B cell (primary cell): Measurements from ENCODE around the gene RAB11FIP5.

Experiments
- EZH2 ChIP-seq: IDR thresholded peaks from 2 replicates; pipeline ENCODE4 v1.6.1; 2012; ENCODE audit warnings: borderline replicate concordance, low read depth, mild to moderate bottlenecking, moderate library complexity, low read length; ENCODE audit not compliant: insufficient read depth, poor library complexity, severe bottlenecking
- TF ChIP-seq, protein P1 (sequence below): fragments of 200-600 bp; IDR thresholded peaks from one replicate; pipeline ENCODE4 v1.8.0; 2022; ENCODE audit warnings: antibody characterized with exemption, mild to moderate bottlenecking

DNA sequence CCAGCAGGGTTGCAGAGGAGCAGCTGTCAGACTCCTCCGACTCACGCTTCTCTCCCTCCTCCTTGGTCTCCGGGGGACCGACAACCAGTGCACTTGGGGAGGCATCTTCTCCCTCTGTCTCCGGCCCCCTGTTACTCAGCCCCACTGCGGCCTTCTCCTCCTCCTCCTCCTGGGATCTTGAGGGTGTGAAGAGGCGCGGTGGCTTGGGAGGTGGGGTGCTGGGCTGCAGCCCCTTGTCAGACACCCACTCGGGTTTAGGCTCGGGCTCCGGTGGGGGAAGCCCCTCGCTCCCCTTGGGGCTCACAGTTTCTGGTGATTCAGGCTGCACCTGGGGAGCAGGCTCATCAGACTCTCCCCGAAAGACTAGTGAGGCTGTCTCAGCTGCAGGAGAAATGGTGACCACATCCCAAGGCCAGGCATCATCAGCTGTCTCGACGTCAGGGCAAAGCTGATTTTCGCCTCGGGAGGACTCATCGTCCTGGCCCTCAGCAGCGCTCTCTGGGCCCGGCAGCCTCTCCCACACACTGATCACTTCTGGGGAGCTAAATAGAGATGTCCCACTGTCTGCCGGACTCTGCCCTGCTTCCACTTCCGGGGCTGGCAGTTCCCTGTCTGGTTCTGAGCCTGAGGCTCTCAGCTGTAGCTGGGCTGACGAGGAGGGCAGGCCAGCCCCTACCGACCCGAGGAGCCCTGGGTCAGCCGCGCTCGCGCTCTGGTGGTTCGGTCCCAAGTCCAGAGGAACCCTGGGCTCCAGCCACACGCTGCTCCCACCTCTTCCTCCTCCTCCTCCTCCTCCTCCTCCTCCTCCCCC is 32.2 kb downstream of the RAB11FIP5 start:
- no peak for TF ChIP-seq EZH2
- TF ChIP-seq, protein P1, sequence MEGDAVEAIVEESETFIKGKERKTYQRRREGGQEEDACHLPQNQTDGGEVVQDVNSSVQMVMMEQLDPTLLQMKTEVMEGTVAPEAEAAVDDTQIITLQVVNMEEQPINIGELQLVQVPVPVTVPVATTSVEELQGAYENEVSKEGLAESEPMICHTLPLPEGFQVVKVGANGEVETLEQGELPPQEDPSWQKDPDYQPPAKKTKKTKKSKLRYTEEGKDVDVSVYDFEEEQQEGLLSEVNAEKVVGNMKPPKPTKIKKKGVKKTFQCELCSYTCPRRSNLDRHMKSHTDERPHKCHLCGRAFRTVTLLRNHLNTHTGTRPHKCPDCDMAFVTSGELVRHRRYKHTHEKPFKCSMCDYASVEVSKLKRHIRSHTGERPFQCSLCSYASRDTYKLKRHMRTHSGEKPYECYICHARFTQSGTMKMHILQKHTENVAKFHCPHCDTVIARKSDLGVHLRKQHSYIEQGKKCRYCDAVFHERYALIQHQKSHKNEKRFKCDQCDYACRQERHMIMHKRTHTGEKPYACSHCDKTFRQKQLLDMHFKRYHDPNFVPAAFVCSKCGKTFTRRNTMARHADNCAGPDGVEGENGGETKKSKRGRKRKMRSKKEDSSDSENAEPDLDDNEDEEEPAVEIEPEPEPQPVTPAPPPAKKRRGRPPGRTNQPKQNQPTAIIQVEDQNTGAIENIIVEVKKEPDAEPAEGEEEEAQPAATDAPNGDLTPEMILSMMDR = no peak
